T-cell (primary cell): ENCODE results near the gene INSM2. TPM values are rescaled to one million over a fixed set of nuclear protein-coding genes. Genes with fewer than 3 reads are reported as not detected.

ENCODE experiments used
- ATAC-seq, 4 experiments: fragments of 200-7000 bp in 3 of 4; fragments of 150-1000 bp in 1 of 4; cut with Tn5 transposase; replicated peaks in 1 of 4; 1 replicate in 3 of 4; 2 replicates in 1 of 4; pipeline ENCODE4 v1.10.0; 2021; ENCODE audit warnings: moderate library complexity in 3 of 4, mild to moderate bottlenecking in 2 of 4, moderate number of reproducible peaks in 1 of 4
- CTCF ChIA-PET, 2 donors: fragments of 300-600 bp; sonication (Branson Sonifier 250); formaldehyde crosslinking; loops; one replicate each; lab custom pipeline; 2022; ENCODE audit warnings: antibody characterized with exemption in 2 of 2; lab: Charles Lee
- POLR2A ChIA-PET, 2 donors: fragments of 300-600 bp; sonication (Branson Sonifier 250); formaldehyde crosslinking; loops; one replicate each; lab custom pipeline; 2022; ENCODE audit warnings: antibody characterized with exemption in 2 of 2; lab: Charles Lee
- DNase-seq, 35 experiments: peaks; one replicate each; pipeline versions ENCODE4 v3.0.0 to v3.0.0-alpha.2; 2013 to 2023
- H3K27ac ChIP-seq: one replicate; pipeline ENCODE4 v1.5.1; 2013; ENCODE audit warnings: low read length
- H3K27me3 ChIP-seq, 2 experiments: replicated peaks in 1 of 2; 1 replicate in 1 of 2; 2 replicates in 1 of 2; pipeline versions ENCODE4 v1.6.1 to v1.7.0; 2013; ENCODE audit warnings: low read length in 1 of 2, mixed read lengths in 1 of 2; ENCODE audit not compliant: control insufficient read depth in 2 of 2, insufficient read depth in 2 of 2; ENCODE audit errors: extremely low read depth in 1 of 2
- H3K36me3 ChIP-seq, 2 donors: 1 replicate in 1 of 2; 2 replicates in 1 of 2; pipeline versions ENCODE4 v1.6.1 to v1.7.0; 2013; ENCODE audit warnings: low read length in 1 of 2; ENCODE audit not compliant: control insufficient read depth in 2 of 2, insufficient read depth in 1 of 2; ENCODE audit errors: extremely low read depth in 1 of 2
- H3K4me1 ChIP-seq, 2 experiments: 1 replicate in 1 of 2; 2 replicates in 1 of 2; pipeline versions ENCODE4 v1.6.1 to v1.7.0; 2013; ENCODE audit warnings: low read length in 2 of 2, mixed read lengths in 1 of 2; ENCODE audit not compliant: insufficient read depth in 2 of 2, control insufficient read depth in 1 of 2; ENCODE audit errors: extremely low read depth in 1 of 2
- H3K4me3 ChIP-seq, 2 donors: 1 replicate in 1 of 2; 2 replicates in 1 of 2; pipeline versions ENCODE4 v1.5.1 to v1.7.0; 2013; ENCODE audit warnings: mild to moderate bottlenecking in 2 of 2, low read length in 1 of 2, moderate library complexity in 1 of 2; ENCODE audit not compliant: control insufficient read depth in 1 of 2; ENCODE audit errors: extremely low read depth in 1 of 2
- H3K9me3 ChIP-seq: 2 replicates; pipeline ENCODE4 v1.7.0; 2013
- H3K27ac Mint-ChIP-seq, 2 donors: one replicate each; pipeline ENCODE4 v1.8.0; 2020 to 2021; ENCODE audit warnings: mild to moderate bottlenecking in 2 of 2, mixed read lengths in 2 of 2
- H3K27me3 Mint-ChIP-seq, 2 donors: one replicate each; pipeline ENCODE4 v1.8.0; 2021 to 2022; ENCODE audit warnings: mixed read lengths in 2 of 2
- H3K36me3 Mint-ChIP-seq: one replicate; pipeline ENCODE4 v1.8.0; 2021; ENCODE audit warnings: mixed read lengths
- H3K4me1 Mint-ChIP-seq, 3 donors: one replicate each; pipeline ENCODE4 v1.8.0; 2020 to 2022; ENCODE audit warnings: mixed read lengths in 3 of 3, mild to moderate bottlenecking in 1 of 3
- H3K4me3 Mint-ChIP-seq, 3 donors: one replicate each; pipeline ENCODE4 v1.8.0; 2020 to 2022; ENCODE audit warnings: mild to moderate bottlenecking in 3 of 3, mixed read lengths in 3 of 3, moderate library complexity in 3 of 3
- H3K9me3 Mint-ChIP-seq, 3 donors: one replicate each; pipeline ENCODE4 v1.8.0; 2020 to 2022; ENCODE audit warnings: mixed read lengths in 3 of 3
- WGBS: methylation state at CpG from one replicate; pipeline ENCODE4 v1.1.5; 2013; ENCODE audit warnings: missing lambda C conversion rate; ENCODE audit not compliant: insufficient coverage; 5-methylcytosine and 5-hydroxymethylcytosine counted together
- total RNA-seq, 35 experiments: library from RNA in 6 of 35; stranded (reverse) in 6 of 35; fragments of 120-200 nt in 1 of 35; gene quantifications; one replicate each; pipeline versions ENCODE4 v1.2.1 to v1.2.4 and lab custom pipeline; 2013 to 2026

Gene INSM2
- not detected for total RNA-seq
- total RNA-seq (2013): not detected
- 0 to 0.14 (median 0) reads per million in 29 experiments for total RNA-seq (lab: John Stamatoyannopoulos, UW)

DNA sequence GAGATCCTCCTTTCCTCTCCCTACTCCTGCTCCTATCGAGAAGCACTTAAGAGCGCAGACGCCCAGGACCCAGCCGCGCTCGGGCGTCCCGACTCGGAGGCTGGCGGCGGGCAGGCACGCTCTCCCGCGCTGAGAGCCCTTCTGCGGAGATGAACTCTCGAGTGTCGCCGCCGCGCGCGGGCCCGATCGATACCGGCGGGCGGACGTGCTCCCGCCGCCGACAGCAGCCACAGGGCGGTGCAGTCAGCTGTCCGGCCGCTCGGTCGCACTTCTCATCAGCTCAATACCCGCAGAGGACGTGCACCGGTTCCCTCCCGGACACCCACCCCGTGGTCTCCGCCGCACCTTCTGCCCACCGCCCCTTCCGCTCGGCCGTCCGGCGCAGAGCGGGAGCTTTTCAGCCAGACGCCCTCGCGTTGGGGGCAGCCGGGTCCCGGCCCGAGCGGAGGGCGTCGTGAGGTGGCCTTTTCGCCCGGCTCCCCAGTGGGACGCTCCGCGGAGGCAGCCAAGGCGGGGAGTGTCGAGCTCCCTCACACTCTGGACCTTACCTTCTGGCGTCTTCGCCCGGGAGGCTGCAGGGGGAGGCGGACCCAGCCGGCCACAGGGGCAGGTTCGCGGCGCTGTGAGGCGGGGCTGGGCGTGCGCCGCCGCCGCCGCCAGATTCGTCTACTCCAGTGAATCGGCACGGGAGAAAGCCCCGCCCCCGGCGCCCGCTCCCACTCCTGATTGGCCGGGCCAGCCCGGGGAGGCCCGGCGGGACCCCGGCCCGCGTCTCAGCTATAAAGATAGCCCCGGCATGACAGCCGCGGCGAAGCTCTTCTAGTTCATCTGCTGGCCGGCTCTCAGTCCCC is at the start of gene INSM2:
Gene INSM2 (plus strand): TSS at position 808 of the 851 bp plus-strand sequence. CDS start 89 bp downstream, outside the sequence.
- Mint-ChIP-seq H3K4me1 (peaks cover 7 to 20% (median 17%) of the 10 kb centered on the region in 3 donors), H3K4me3 (peak within 1 kb of the TSS; percentile 72 to 81 (median 79)), H3K9me3 (no peaks in the 10 kb centered on the region), H3K36me3 (peaks cover 12% of the 10 kb centered on the region), H3K27me3 (peaks cover 46 to 60% of the 10 kb centered on the region in 2 donors), H3K27ac (no peak within 1 kb of the TSS)
- CTCF ChIA-PET: no interaction called here
- under 1% methylated on average over 96 of the region's 100 CpGs for WGBS
- ATAC-seq: peak; percentile 59 to 75 (median 72)
- Histone ChIP-seq H3K9me3 (no peaks in the 10 kb centered on the region), H3K4me1 (peaks cover 3 to 24% of the 10 kb centered on the region in 2 experiments), H3K27me3 (peaks cover 18 to 25% of the 10 kb centered on the region in 2 experiments), H3K4me3 (peak within 1 kb of the TSS; percentile 52 to 89), H3K36me3 (no peaks in the 10 kb centered on the region), H3K27ac (no peak within 1 kb of the TSS)
- peak in 21 of 35 experiments; percentile 4 to 49 (median 27) for DNase-seq
- POLR2A ChIA-PET: interaction anchor here in 1 of 2 donors (0.5 kb wide), 1 partner anchor 479 kb away, joined by 3 read pairs; no protein-coding TSS in a partner anchor

DNA sequence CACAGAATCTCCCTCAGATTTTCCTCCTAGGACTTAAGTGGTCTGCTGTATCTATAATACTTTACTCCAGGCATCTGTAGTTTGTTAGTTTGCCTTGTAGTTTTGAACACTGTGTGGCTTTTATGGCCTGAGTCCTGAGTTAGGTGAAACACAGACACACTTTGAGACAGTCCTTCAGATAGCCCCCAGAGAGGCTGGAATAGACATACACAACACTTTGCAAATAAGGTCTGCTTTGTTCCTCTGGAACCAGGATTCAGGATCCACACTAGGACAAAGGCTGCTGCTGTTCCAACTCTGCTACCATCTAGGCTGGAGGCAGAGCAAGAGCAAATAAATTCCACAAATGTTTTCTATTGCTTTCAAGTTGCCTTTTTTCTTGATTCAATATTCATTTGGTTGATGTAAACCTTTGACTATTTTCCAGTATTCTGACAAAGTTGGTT is 41.4 kb upstream of the INSM2 start:
- peaks cover 0 to 35% of the 10 kb centered on the region in 2 experiments for H3K27me3 ChIP-seq
- CTCF ChIA-PET: no interaction called here
- ATAC-seq: no peak
- no peaks in the 10 kb centered on the region for H3K36me3 Mint-ChIP-seq
- no peaks in the 10 kb centered on the region for H3K9me3 ChIP-seq
- H3K9me3 Mint-ChIP-seq: peaks cover 5 to 9% (median 6%) of the 10 kb centered on the region in 3 donors
- POLR2A ChIA-PET: no interaction called here
- no peak overlapping the region for H3K27ac Mint-ChIP-seq
- no peaks in the 10 kb centered on the region for H3K36me3 ChIP-seq
- no peak for DNase-seq
- H3K27me3 Mint-ChIP-seq: peaks cover 29 to 34% of the 10 kb centered on the region in 2 donors
- no peak overlapping the region for H3K4me3 ChIP-seq
- H3K4me1 Mint-ChIP-seq: no peaks in the 10 kb centered on the region
- H3K27ac ChIP-seq: no peak overlapping the region
- no peak overlapping the region for H3K4me3 Mint-ChIP-seq
- no peaks in the 10 kb centered on the region for H3K4me1 ChIP-seq

DNA sequence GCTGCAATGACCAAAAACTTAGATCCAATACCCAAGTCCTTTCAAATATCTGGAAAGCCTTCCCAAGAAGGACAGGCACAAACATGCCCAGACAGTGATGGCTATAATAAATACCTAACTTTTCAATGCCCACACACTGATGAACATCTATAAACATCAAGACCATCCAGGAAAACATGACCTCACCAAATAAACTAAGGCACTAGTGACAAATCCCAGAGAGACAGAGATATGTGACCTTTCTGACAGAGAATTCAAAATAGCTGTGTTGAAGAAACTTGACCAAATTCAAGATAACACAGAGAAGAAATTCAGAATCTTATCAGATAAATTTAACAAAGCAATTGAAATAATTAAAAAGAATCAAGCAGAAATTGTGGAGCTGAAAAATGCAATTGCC is 38.7 kb upstream of the INSM2 start:
- H3K27me3 ChIP-seq: peaks cover 0 to 31% of the 10 kb centered on the region in 2 experiments
- Mint-ChIP-seq H3K4me3 (no peak overlapping the region), H3K4me1 (no peaks in the 10 kb centered on the region), H3K36me3 (no peaks in the 10 kb centered on the region), H3K27me3 (peaks cover 31 to 45% of the 10 kb centered on the region in 2 donors), H3K9me3 (peaks cover 6 to 9% (median 7%) of the 10 kb centered on the region in 3 donors), H3K27ac (no peak overlapping the region)
- ATAC-seq (no peak), DNase-seq (no peak)
- no peaks in the 10 kb centered on the region for H3K4me1 ChIP-seq
- no peaks in the 10 kb centered on the region for H3K36me3 ChIP-seq
- ChIA-PET CTCF (no interaction called here), POLR2A (no interaction called here)
- H3K4me3 ChIP-seq: no peak overlapping the region
- no peak overlapping the region for H3K27ac ChIP-seq
- H3K9me3 ChIP-seq: no peaks in the 10 kb centered on the region

DNA sequence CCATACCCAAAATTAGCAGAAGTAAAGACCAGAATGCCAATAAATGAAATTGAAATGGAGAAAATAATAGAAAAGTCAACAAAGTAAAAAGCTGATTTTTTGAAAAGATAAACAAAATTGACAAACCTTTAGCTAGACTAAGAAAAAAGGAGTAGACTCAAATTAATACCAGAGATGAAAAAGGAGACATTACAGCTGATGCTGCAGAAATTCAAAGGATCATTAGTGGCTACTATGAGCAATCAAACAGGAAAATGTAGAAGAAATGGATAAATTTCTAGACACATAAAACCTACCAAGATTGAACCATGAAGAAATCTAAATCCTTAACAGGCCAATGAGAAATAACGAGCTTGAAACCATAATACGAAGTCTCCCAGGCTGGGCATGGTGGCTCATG is 34.8 kb upstream of the INSM2 start:
- Histone ChIP-seq H3K36me3 (no peaks in the 10 kb centered on the region), H3K4me3 (no peak overlapping the region), H3K27ac (no peak overlapping the region), H3K4me1 (no peaks in the 10 kb centered on the region), H3K27me3 (peaks cover 0 to 15% of the 10 kb centered on the region in 2 experiments), H3K9me3 (no peaks in the 10 kb centered on the region)
- WGBS: 100% methylated on average over 1 of the region's 2 CpGs
- Mint-ChIP-seq H3K4me1 (no peaks in the 10 kb centered on the region), H3K27me3 (peaks cover 32% of the 10 kb centered on the region in 2 donors), H3K36me3 (no peaks in the 10 kb centered on the region), H3K4me3 (no peak overlapping the region), H3K9me3 (peaks cover 0 to 3% (median 0%) of the 10 kb centered on the region in 3 donors), H3K27ac (no peak overlapping the region)
- POLR2A ChIA-PET: no interaction called here
- CTCF ChIA-PET: interaction anchor here in 1 of 2 donors (0.7 kb wide), 1 partner anchor 357 kb away, joined by 3 read pairs; no protein-coding TSS in a partner anchor
- ATAC-seq (no peak), DNase-seq (no peak)

- Mint-ChIP-seq H3K27ac (no peak overlapping the region), H3K27me3 (peaks cover 13 to 19% of the 10 kb centered on the region in 2 donors), H3K36me3 (no peaks in the 10 kb centered on the region), H3K4me3 (no peak overlapping the region), H3K4me1 (no peaks in the 10 kb centered on the region), H3K9me3 (peaks cover 0 to 3% (median 0%) of the 10 kb centered on the region in 3 donors)
- Histone ChIP-seq H3K4me3 (no peak overlapping the region), H3K36me3 (no peaks in the 10 kb centered on the region), H3K4me1 (no peaks in the 10 kb centered on the region), H3K27ac (no peak overlapping the region), H3K27me3 (no peaks in the 10 kb centered on the region), H3K9me3 (no peaks in the 10 kb centered on the region)
- ATAC-seq (no peak), DNase-seq (no peak)
- CTCF ChIA-PET: no interaction called here
- POLR2A ChIA-PET: no interaction called here
- WGBS: 54% methylated on average over 2 of the region's 3 CpGs
These were observed 30.3 kb upstream of the INSM2 start for GRCh38 chr14:35503646-35504045.

DNA sequence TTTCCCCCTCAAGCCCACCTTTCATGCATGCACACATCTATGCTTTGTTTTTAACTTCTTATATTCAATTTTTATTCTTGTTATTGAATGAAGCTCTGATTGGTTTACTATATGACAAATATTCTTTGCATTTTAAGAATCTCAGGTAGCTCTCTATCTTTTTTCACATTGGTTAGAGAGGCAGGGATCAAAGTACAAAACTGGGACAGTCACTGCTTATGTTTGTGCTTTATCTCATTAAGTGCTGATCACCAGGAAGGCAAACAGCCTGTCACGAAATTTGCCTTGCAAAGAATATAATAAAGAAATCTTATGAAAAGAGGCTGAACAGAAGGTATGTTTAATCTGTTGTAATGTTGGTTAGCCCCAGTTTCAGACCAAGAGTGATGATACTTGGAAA is 29.7 kb upstream of the INSM2 start:
- no peak overlapping the region for H3K27ac ChIP-seq
- Mint-ChIP-seq H3K27me3 (peaks cover 8 to 25% of the 10 kb centered on the region in 2 donors), H3K4me3 (no peak overlapping the region), H3K9me3 (peaks cover 0 to 3% (median 0%) of the 10 kb centered on the region in 3 donors), H3K36me3 (no peaks in the 10 kb centered on the region), H3K27ac (no peak overlapping the region), H3K4me1 (no peaks in the 10 kb centered on the region)
- no peaks in the 10 kb centered on the region for H3K27me3 ChIP-seq
- H3K9me3 ChIP-seq: no peaks in the 10 kb centered on the region
- ChIA-PET POLR2A (no interaction called here), CTCF (no interaction called here)
- no peak overlapping the region for H3K4me3 ChIP-seq
- DNase-seq (no peak), ATAC-seq (no peak)
- no CpG with 5 or more reads among the region's 1 CpG for WGBS
- H3K36me3 ChIP-seq: no peaks in the 10 kb centered on the region
- H3K4me1 ChIP-seq: no peaks in the 10 kb centered on the region
